OCI-LY1 (cell line): ENCODE measurements around the gene TCERG1L.

ENCODE experiments used
- H2AFZ ChIP-seq: fragments of 200-600 bp; sonication (generic), shearing (Covaris generic); 2 replicates; pipeline ENCODE4 v1.6.0; 2014; ENCODE audit warnings: antibody characterized with exemption, mild to moderate bottlenecking, low read length
- H3F3A ChIP-seq: fragments of 200-600 bp; sonication (generic), shearing (Covaris generic); 2 replicates; pipeline ENCODE4 v1.6.0; 2014; ENCODE audit warnings: mild to moderate bottlenecking, antibody characterized with exemption, low read length, moderate library complexity; ENCODE audit not compliant: insufficient read depth
- H3K27ac ChIP-seq: fragments of 200-600 bp; sonication (generic); 2 replicates; pipeline ENCODE4 v1.5.1; 2014; ENCODE audit warnings: low read length, mixed run types, mild to moderate bottlenecking, low read depth; ENCODE audit not compliant: poor library complexity, severe bottlenecking
- H3K27me3 ChIP-seq: fragments of 200-600 bp; sonication (generic); 2 replicates; pipeline ENCODE4 v1.6.0; 2014; ENCODE audit warnings: antibody characterized with exemption, mild to moderate bottlenecking, low read length, moderate library complexity; ENCODE audit not compliant: insufficient read depth
- H3K36me3 ChIP-seq: fragments of 200-600 bp; sonication (generic); 2 replicates; pipeline ENCODE4 v1.6.1; 2014; ENCODE audit warnings: mild to moderate bottlenecking, antibody characterized with exemption, low read length, moderate library complexity, mixed read lengths; ENCODE audit not compliant: insufficient read depth
- H3K4me1 ChIP-seq: fragments of 200-600 bp; sonication (generic); 2 replicates; pipeline ENCODE4 v1.5.1; 2014; ENCODE audit warnings: mild to moderate bottlenecking, low read length, moderate library complexity; ENCODE audit not compliant: insufficient read depth, severe bottlenecking
- H3K4me2 ChIP-seq: fragments of 200-600 bp; sonication (generic), shearing (Covaris generic); 2 replicates; pipeline ENCODE4 v1.6.1; 2014; ENCODE audit warnings: low read length
- H3K4me3 ChIP-seq: fragments of 200-600 bp; sonication (generic); 2 replicates; pipeline ENCODE4 v1.5.1; 2014; ENCODE audit warnings: low read length, low read depth, mild to moderate bottlenecking, mixed read lengths; ENCODE audit not compliant: poor library complexity, severe bottlenecking
- H3K79me2 ChIP-seq: fragments of 200-600 bp; shearing (Covaris generic); 2 replicates; pipeline ENCODE4 v1.6.1; 2016; ENCODE audit warnings: mixed run types, low read length, mixed read lengths; ENCODE audit not compliant: insufficient read depth
- H3K9ac ChIP-seq: fragments of 200-600 bp; sonication (generic), shearing (Covaris generic); 2 replicates; pipeline ENCODE4 v1.6.1; 2014; ENCODE audit warnings: mild to moderate bottlenecking, low read length, mixed read lengths
- H3K9me2 ChIP-seq: fragments of 200-600 bp; sonication (generic), shearing (Covaris generic); 2 replicates; pipeline ENCODE4 v1.6.1; 2014; ENCODE audit warnings: low read depth, mild to moderate bottlenecking, low read length, mixed read lengths
- H3K9me3 ChIP-seq: fragments of 200-600 bp; shearing (Covaris generic); 2 replicates; pipeline ENCODE4 v1.6.1; 2014; ENCODE audit warnings: low read length, mixed read lengths
- H4K20me1 ChIP-seq: fragments of 200-600 bp; sonication (generic), shearing (Covaris generic); 2 replicates; pipeline ENCODE4 v1.6.0; 2016; ENCODE audit warnings: mild to moderate bottlenecking, low read length; ENCODE audit not compliant: insufficient read depth
- CTCF ChIP-seq: fragments of 200-600 bp; sonication (generic), shearing (Covaris generic); IDR thresholded peaks from 2 replicates; pipeline ENCODE4 v1.5.1; 2017; ENCODE audit warnings: mild to moderate bottlenecking, antibody characterized with exemption, low read length, moderate library complexity, mixed read lengths
- EZH2 ChIP-seq: fragments of 200-600 bp; sonication (generic), shearing (Covaris generic); IDR thresholded peaks from 2 replicates; pipeline ENCODE4 v1.8.0; 2017; ENCODE audit warnings: borderline replicate concordance, mixed run types, mild to moderate bottlenecking, antibody characterized with exemption, low read length, moderate library complexity, mixed read lengths

Gene TCERG1L

GRCh38 chr10:131273476-131273875, 38.0 kb downstream of the TCERG1L start:
- Histone ChIP-seq H3K27me3 (no peaks in the 10 kb centered on the region; the same call in 1 of the 2 replicates), H3K9me2 (no peaks in the 10 kb centered on the region), H3F3A (no peaks in the 10 kb centered on the region), H3K4me1 (no peaks in the 10 kb centered on the region), H3K9me3 (no peaks in the 10 kb centered on the region), H2AFZ (no peak overlapping the region), H3K27ac (no peak overlapping the region), H3K4me3 (no peak overlapping the region), H4K20me1 (no peaks in the 10 kb centered on the region), H3K4me2 (no peak overlapping the region), H3K79me2 (no peaks in the 10 kb centered on the region), H3K36me3 (no peaks in the 10 kb centered on the region), H3K9ac (no peak overlapping the region)
- TF ChIP-seq CTCF (no peak), EZH2 (no peak)

- no peak overlapping the region for H3K9ac ChIP-seq
- no peaks in the 10 kb centered on the region for H3F3A ChIP-seq
- H3K27me3 ChIP-seq: no peaks in the 10 kb centered on the region; the same call in 1 of the 2 replicates
- no peak overlapping the region for H3K4me3 ChIP-seq
- no peaks in the 10 kb centered on the region for H3K9me3 ChIP-seq
- H3K4me1 ChIP-seq: no peaks in the 10 kb centered on the region
- TF ChIP-seq EZH2: no peak
- TF ChIP-seq CTCF: no peak
- H3K4me2 ChIP-seq: no peak overlapping the region
- H4K20me1 ChIP-seq: no peaks in the 10 kb centered on the region
- no peak overlapping the region for H2AFZ ChIP-seq
- H3K79me2 ChIP-seq: no peaks in the 10 kb centered on the region
- no peak overlapping the region for H3K27ac ChIP-seq
- H3K9me2 ChIP-seq: no peaks in the 10 kb centered on the region
- no peaks in the 10 kb centered on the region for H3K36me3 ChIP-seq
Observed at GRCh38 chr10:131272897-131273451, 38.5 kb downstream of the TCERG1L start.

- Histone ChIP-seq H2AFZ (no peak overlapping the region), H3K4me2 (no peak overlapping the region), H4K20me1 (no peaks in the 10 kb centered on the region), H3F3A (no peaks in the 10 kb centered on the region), H3K9me2 (no peaks in the 10 kb centered on the region), H3K9ac (no peak overlapping the region), H3K4me1 (no peaks in the 10 kb centered on the region), H3K36me3 (no peaks in the 10 kb centered on the region), H3K27me3 (no peaks in the 10 kb centered on the region; the same call in 1 of the 2 replicates), H3K27ac (no peak overlapping the region), H3K4me3 (no peak overlapping the region), H3K9me3 (no peaks in the 10 kb centered on the region), H3K79me2 (no peaks in the 10 kb centered on the region)
- no peak for TF ChIP-seq CTCF
Observed at GRCh38 chr10:131271966-131272365, 39.6 kb downstream of the TCERG1L start.
